ENCODE results near the gene AKAP6. TPM values are rescaled to one million over a fixed set of nuclear protein-coding genes. Genes with fewer than 3 reads are reported as not detected.

The AKAP6 gene
- total RNA-seq, 1 experiment from 2014 or later: 1.9 TPM

GRCh38 chr14:32381869-32382268, 52.8 kb downstream of the AKAP6 start:
- intact Hi-C loops (cut with micrococcal nuclease): loop anchor here (1.0 to 5.0 kb wide), 4 partner anchors 130 to 455 kb away; no protein-coding TSS in a partner anchor
- Histone ChIP-seq H2AFZ (ENCODE audit: low read depth, low read length, poor library complexity, severe bottlenecking) (no peak overlapping the region), H3K4me3 (replicated peaks in 1 of 2; ENCODE audit: low read depth in 1 of 2, low read length in 2 of 2) (no peak overlapping the region), H3K9me2 (ENCODE audit: insufficient read depth) (no peaks in the 10 kb centered on the region), H3K9ac (ENCODE audit: low read length) (no peak overlapping the region), H3K4me2 (ENCODE audit: low read length) (no peak overlapping the region), H3K27me3 (ENCODE audit: insufficient read depth, low read length) (no peaks in the 10 kb centered on the region), H3K36me3 (ENCODE audit: control insufficient read depth in 1 of 2, insufficient read depth in 2 of 2, low read length in 2 of 2) (no peaks in the 10 kb centered on the region), H3K79me2 (ENCODE audit: insufficient read depth, low read length) (no peaks in the 10 kb centered on the region), H3K4me1 (ENCODE audit: control insufficient read depth in 1 of 2, insufficient read depth in 2 of 2, low read length in 2 of 2) (no peaks in the 10 kb centered on the region), H3K9me3 (ENCODE audit: control insufficient read depth in 1 of 2, insufficient read depth in 1 of 2, low read depth in 1 of 2, low read length in 2 of 2) (no peaks in the 10 kb centered on the region), H3K27ac (ENCODE audit: low read depth, low read length) (no peak overlapping the region), H4K20me1 (ENCODE audit: insufficient read depth) (no peaks in the 10 kb centered on the region)
- DNase-seq (ENCODE audit: low read depth, low spot score): no peak
- POLR2A ChIA-PET: no interaction called here
- ATAC-seq: no peak
- BruUV-seq (replicated peaks): no TSS peak
- TF ChIP-seq EZH2phosphoT487 (IDR thresholded peaks at IDR 0.05; ENCODE audit: borderline replicate concordance) (no peak), EZH2 (IDR thresholded peaks at IDR 0.05) (no peak), POLR2A (IDR thresholded peaks at IDR 0.05; ENCODE audit: borderline replicate concordance, extremely low read depth, insufficient read depth, insufficient read length) (no peak), ELF1 (IDR thresholded peaks at IDR 0.05; ENCODE audit: borderline replicate concordance, low read depth) (no peak), SRF (IDR thresholded peaks at IDR 0.05; ENCODE audit: low read depth) (no peak), FOSL1 (IDR thresholded peaks at IDR 0.05; ENCODE audit: low read depth) (no peak), CEBPB (IDR thresholded peaks at IDR 0.05; ENCODE audit: low read depth) (no peak), SP1 (IDR thresholded peaks at IDR 0.05; ENCODE audit: low read depth) (no peak), RAD21 (IDR thresholded peaks at IDR 0.05; ENCODE audit: low read depth) (no peak), EGR1 (IDR thresholded peaks at IDR 0.05; ENCODE audit: low read depth) (no peak), ZNF274 (IDR thresholded peaks at IDR 0.05; ENCODE audit: low read depth, low read length) (no peak), MAX (IDR thresholded peaks at IDR 0.05) (no peak), JUND (IDR thresholded peaks at IDR 0.05) (no peak), SIN3A (IDR thresholded peaks at IDR 0.05; ENCODE audit: low read depth) (no peak), ATF3 (IDR thresholded peaks at IDR 0.05) (no peak)
- TF ChIP-seq, protein P1, sequence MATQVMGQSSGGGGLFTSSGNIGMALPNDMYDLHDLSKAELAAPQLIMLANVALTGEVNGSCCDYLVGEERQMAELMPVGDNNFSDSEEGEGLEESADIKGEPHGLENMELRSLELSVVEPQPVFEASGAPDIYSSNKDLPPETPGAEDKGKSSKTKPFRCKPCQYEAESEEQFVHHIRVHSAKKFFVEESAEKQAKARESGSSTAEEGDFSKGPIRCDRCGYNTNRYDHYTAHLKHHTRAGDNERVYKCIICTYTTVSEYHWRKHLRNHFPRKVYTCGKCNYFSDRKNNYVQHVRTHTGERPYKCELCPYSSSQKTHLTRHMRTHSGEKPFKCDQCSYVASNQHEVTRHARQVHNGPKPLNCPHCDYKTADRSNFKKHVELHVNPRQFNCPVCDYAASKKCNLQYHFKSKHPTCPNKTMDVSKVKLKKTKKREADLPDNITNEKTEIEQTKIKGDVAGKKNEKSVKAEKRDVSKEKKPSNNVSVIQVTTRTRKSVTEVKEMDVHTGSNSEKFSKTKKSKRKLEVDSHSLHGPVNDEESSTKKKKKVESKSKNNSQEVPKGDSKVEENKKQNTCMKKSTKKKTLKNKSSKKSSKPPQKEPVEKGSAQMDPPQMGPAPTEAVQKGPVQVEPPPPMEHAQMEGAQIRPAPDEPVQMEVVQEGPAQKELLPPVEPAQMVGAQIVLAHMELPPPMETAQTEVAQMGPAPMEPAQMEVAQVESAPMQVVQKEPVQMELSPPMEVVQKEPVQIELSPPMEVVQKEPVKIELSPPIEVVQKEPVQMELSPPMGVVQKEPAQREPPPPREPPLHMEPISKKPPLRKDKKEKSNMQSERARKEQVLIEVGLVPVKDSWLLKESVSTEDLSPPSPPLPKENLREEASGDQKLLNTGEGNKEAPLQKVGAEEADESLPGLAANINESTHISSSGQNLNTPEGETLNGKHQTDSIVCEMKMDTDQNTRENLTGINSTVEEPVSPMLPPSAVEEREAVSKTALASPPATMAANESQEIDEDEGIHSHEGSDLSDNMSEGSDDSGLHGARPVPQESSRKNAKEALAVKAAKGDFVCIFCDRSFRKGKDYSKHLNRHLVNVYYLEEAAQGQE (IDR thresholded peaks at IDR 0.05; ENCODE audit: low read depth): no peak
- TF ChIP-seq, protein P2, sequence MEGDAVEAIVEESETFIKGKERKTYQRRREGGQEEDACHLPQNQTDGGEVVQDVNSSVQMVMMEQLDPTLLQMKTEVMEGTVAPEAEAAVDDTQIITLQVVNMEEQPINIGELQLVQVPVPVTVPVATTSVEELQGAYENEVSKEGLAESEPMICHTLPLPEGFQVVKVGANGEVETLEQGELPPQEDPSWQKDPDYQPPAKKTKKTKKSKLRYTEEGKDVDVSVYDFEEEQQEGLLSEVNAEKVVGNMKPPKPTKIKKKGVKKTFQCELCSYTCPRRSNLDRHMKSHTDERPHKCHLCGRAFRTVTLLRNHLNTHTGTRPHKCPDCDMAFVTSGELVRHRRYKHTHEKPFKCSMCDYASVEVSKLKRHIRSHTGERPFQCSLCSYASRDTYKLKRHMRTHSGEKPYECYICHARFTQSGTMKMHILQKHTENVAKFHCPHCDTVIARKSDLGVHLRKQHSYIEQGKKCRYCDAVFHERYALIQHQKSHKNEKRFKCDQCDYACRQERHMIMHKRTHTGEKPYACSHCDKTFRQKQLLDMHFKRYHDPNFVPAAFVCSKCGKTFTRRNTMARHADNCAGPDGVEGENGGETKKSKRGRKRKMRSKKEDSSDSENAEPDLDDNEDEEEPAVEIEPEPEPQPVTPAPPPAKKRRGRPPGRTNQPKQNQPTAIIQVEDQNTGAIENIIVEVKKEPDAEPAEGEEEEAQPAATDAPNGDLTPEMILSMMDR (IDR thresholded peaks at IDR 0.05 in 2 of 3, conservative IDR thresholded peaks at IDR 0.05 in 1 of 3; ENCODE audit: borderline replicate concordance in 1 of 3, insufficient read depth in 1 of 3, low read depth in 2 of 3, low read length in 2 of 3): no peak
- TF ChIP-seq, protein P3, sequence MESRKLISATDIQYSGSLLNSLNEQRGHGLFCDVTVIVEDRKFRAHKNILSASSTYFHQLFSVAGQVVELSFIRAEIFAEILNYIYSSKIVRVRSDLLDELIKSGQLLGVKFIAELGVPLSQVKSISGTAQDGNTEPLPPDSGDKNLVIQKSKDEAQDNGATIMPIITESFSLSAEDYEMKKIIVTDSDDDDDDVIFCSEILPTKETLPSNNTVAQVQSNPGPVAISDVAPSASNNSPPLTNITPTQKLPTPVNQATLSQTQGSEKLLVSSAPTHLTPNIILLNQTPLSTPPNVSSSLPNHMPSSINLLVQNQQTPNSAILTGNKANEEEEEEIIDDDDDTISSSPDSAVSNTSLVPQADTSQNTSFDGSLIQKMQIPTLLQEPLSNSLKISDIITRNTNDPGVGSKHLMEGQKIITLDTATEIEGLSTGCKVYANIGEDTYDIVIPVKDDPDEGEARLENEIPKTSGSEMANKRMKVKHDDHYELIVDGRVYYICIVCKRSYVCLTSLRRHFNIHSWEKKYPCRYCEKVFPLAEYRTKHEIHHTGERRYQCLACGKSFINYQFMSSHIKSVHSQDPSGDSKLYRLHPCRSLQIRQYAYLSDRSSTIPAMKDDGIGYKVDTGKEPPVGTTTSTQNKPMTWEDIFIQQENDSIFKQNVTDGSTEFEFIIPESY (IDR thresholded peaks at IDR 0.05; ENCODE audit: extremely low read depth, insufficient replicate concordance, low read length): no peak
- RAD21 ChIA-PET (ENCODE audit: low non-redundant PET in 1 of 2, low total read pairs in 2 of 2, uncharacterized antibody in 2 of 2, unreplicated experiment in 2 of 2): interaction anchor here in 1 of 2 experiments (1.8 kb wide), 1 partner anchor 127 kb away, joined by 9 read pairs; no protein-coding TSS in a partner anchor
- CTCF ChIA-PET: interaction anchor here (1.2 to 2.1 kb wide), 5 partner anchors 9 to 447 kb away, joined by 5 to 19 read pairs (median 8); no protein-coding TSS in a partner anchor
